ENCODE results near the gene SPG7.

The SPG7 gene

GRCh38 chr16:89602273-89602951 lies 94.2 kb downstream of the SPG7 start:
- peak; percentile 80 for DNase-seq

- DNase-seq = no peak
These were observed 94.9 kb downstream of the SPG7 start for GRCh38 chr16:89602952-89603590.

GRCh38 chr16:89604764-89605163 lies 96.6 kb downstream of the SPG7 start:
- no peak for DNase-seq

GRCh38 chr16:89605186-89605970 lies 97.2 kb downstream of the SPG7 start:
- DNase-seq = no peak

- DNase-seq = no peak
These were observed 97.8 kb downstream of the SPG7 start for GRCh38 chr16:89606006-89606405.

Measured in retina (tissue), 1 donor.